GM19324 (cell line): ENCODE measurements around the gene CTNND2.
"Not testable (repeated sequence)": the region's sequence is repeated elsewhere in the genome, so short reads cannot be mapped to it uniquely, and the experiment has no call there.

Experiments used
- ATAC-seq: cut with Tn5 transposase; IDR thresholded peaks from one replicate; pipeline ENCODE4 v1.9.1; 2021; ENCODE audit warnings: mild to moderate bottlenecking, moderate library complexity; ENCODE audit not compliant: unreplicated experiment, low FRiP score

CTNND2 gene

GRCh38 chr5:11494340-11494739 is 409.9 kb downstream of the CTNND2 start:
- ATAC-seq = no peak

- no peak for ATAC-seq
Measured at GRCh38 chr5:11491404-11492075, 412.7 kb downstream of the CTNND2 start.

- ATAC-seq = no peak
Measured at GRCh38 chr5:11483630-11484029, 420.6 kb downstream of the CTNND2 start.

- ATAC-seq = no peak
Measured at GRCh38 chr5:11482011-11482410, 422.2 kb downstream of the CTNND2 start.

- no peak for ATAC-seq
Measured at GRCh38 chr5:11477786-11478185, 426.5 kb downstream of the CTNND2 start.

- no peak for ATAC-seq
Measured at GRCh38 chr5:11476866-11477265, 427.4 kb downstream of the CTNND2 start.

- ATAC-seq = no peak
Measured at GRCh38 chr5:11468334-11469039, 435.8 kb downstream of the CTNND2 start.

GRCh38 chr5:11467588-11467987 is 436.7 kb downstream of the CTNND2 start:
- ATAC-seq = no peak

- ATAC-seq = no peak
Measured at GRCh38 chr5:11459716-11460115, 444.5 kb downstream of the CTNND2 start.

GRCh38 chr5:11455505-11455904 is 448.7 kb downstream of the CTNND2 start:
- ATAC-seq = no peak

- no peak for ATAC-seq
Measured at GRCh38 chr5:11452852-11453251, 451.4 kb downstream of the CTNND2 start.

GRCh38 chr5:11449966-11450365 is 454.3 kb downstream of the CTNND2 start:
- ATAC-seq = no peak

GRCh38 chr5:11449217-11449616 is 455.0 kb downstream of the CTNND2 start:
- ATAC-seq = no peak

- no peak for ATAC-seq
Measured at GRCh38 chr5:11443831-11444230, 460.4 kb downstream of the CTNND2 start.

GRCh38 chr5:11432116-11432515 is 472.1 kb downstream of the CTNND2 start:
- ATAC-seq = no peak

- ATAC-seq = no peak
Measured at GRCh38 chr5:11429254-11429653, 475.0 kb downstream of the CTNND2 start.

- no peak for ATAC-seq
Measured at GRCh38 chr5:11427569-11427968, 476.7 kb downstream of the CTNND2 start.

GRCh38 chr5:11426442-11426841 is 477.8 kb downstream of the CTNND2 start:
- no peak for ATAC-seq

- no peak for ATAC-seq
Measured at GRCh38 chr5:11422342-11422741, 481.9 kb downstream of the CTNND2 start.

GRCh38 chr5:11420969-11421368 is 483.3 kb downstream of the CTNND2 start:
- ATAC-seq = no peak

GRCh38 chr5:11415751-11416150 is 488.5 kb downstream of the CTNND2 start:
- ATAC-seq = no peak

- ATAC-seq = not testable (repeated sequence)
Measured at GRCh38 chr5:11414732-11415131, 489.5 kb downstream of the CTNND2 start.
